ENCODE results near the gene FLAD1.

The FLAD1 gene

DNA sequence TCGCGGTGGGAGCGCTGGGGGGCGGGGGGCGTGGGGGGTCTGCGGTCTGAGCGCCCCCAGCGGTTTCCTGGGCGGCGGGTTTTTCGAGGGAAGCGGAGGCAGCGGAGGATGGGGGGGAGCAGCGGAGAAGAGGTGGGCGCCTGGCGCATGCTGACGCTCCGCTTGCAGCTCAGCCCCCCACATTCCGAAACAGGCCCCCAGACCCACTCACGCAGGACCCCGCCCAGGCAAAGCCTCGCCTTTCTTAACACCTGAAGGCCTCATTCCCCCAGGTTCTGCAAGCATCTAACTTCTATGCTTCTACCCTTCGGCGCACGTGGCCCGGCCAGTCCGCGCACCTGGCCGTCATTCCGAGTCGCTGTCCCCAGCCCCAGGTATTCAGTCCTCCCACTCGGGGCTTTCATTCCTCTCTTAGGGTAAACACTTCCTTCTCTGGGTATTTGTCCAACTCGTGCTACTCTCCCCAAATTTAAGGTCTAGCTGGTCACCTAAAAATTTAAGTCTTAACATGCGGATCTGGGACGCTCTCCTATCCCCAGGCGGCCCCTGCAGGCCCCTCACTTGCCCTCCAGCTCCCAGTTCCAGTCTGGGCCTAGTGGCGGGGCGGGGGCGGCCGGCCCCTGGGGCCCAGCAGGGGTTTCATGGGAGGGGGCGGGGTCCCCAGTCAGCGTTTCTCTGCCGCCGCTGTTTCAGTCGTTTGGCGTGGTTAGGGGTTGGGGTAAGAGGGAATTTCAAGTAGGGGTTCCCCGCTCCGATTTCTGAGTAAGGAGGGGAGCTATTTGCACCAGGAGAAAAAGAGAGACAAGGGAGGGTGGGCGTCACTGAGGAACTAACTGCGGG lies 16.6 kb downstream of the FLAD1 start:
- Histone ChIP-seq H3K36me3 (ENCODE audit: insufficient read depth, low read length) (no peaks in the 10 kb centered on the region), H2AFZ (ENCODE audit: low read length) (peak overlapping the region; percentile 34), H3K27me3 (ENCODE audit: insufficient read depth, low read length, poor library complexity, severe bottlenecking) (no peaks in the 10 kb centered on the region), H3K9ac (ENCODE audit: low read depth, low read length, poor library complexity, severe bottlenecking) (peak overlapping the region; percentile 81), H3K4me2 (ENCODE audit: low read depth, low read length, poor library complexity, severe bottlenecking) (peak overlapping the region; percentile 92), H3K4me3 (ENCODE audit: low read length, poor library complexity, severe bottlenecking) (peak overlapping the region; percentile 81), H3K9me2 (replicated peaks; ENCODE audit: low read depth, low read length) (no peaks in the 10 kb centered on the region), H3K79me2 (ENCODE audit: insufficient read depth, low read length) (no peaks in the 10 kb centered on the region), H4K20me1 (ENCODE audit: insufficient read depth, low read length, poor library complexity, severe bottlenecking) (no peaks in the 10 kb centered on the region), H3F3A (ENCODE audit: low read depth) (peaks cover 21% of the 10 kb centered on the region), H3K4me1 (ENCODE audit: insufficient read depth, low read length, poor library complexity, severe bottlenecking) (peaks cover 32% of the 10 kb centered on the region), H3K9me3 (ENCODE audit: insufficient read depth, low read depth, low read length) (no peaks in the 10 kb centered on the region)
- TF ChIP-seq EZH2phosphoT487 (IDR thresholded peaks at IDR 0.05; ENCODE audit: borderline replicate concordance) = no peak
- TF ChIP-seq, protein P1, sequence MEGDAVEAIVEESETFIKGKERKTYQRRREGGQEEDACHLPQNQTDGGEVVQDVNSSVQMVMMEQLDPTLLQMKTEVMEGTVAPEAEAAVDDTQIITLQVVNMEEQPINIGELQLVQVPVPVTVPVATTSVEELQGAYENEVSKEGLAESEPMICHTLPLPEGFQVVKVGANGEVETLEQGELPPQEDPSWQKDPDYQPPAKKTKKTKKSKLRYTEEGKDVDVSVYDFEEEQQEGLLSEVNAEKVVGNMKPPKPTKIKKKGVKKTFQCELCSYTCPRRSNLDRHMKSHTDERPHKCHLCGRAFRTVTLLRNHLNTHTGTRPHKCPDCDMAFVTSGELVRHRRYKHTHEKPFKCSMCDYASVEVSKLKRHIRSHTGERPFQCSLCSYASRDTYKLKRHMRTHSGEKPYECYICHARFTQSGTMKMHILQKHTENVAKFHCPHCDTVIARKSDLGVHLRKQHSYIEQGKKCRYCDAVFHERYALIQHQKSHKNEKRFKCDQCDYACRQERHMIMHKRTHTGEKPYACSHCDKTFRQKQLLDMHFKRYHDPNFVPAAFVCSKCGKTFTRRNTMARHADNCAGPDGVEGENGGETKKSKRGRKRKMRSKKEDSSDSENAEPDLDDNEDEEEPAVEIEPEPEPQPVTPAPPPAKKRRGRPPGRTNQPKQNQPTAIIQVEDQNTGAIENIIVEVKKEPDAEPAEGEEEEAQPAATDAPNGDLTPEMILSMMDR (conservative IDR thresholded peaks at IDR 0.05; ENCODE audit: low read length) = no peak

DNA sequence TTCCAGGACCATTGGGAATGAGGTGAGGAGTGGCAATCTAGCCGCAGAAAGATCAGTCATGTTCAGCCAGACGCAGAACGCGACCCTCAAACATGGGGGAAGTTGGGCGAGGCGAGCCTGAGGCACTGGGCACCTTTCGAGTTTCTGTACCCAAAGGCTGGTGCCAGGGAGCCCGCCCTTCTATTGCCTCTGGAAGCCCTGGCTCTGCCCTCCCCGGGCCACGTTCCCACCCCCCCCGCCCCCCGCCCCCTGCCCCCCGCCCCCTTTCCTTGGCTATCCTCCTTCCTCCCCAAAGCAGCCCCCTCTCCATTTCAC lies 17.2 kb downstream of the FLAD1 start:
- H3K36me3 ChIP-seq (ENCODE audit: insufficient read depth, low read length) = no peaks in the 10 kb centered on the region
- no peak overlapping the region for H2AFZ ChIP-seq (ENCODE audit: low read length)
- H3F3A ChIP-seq (ENCODE audit: low read depth) = peaks cover 21% of the 10 kb centered on the region
- H3K9me3 ChIP-seq (ENCODE audit: insufficient read depth, low read depth, low read length) = no peaks in the 10 kb centered on the region
- no peaks in the 10 kb centered on the region for H3K9me2 ChIP-seq (replicated peaks; ENCODE audit: low read depth, low read length)
- TF ChIP-seq, protein P1 (conservative IDR thresholded peaks at IDR 0.05; ENCODE audit: low read length) = no peak
- TF ChIP-seq EZH2phosphoT487 (IDR thresholded peaks at IDR 0.05; ENCODE audit: borderline replicate concordance) = no peak
- H3K4me2 ChIP-seq (ENCODE audit: low read depth, low read length, poor library complexity, severe bottlenecking) = peak overlapping the region; percentile 92
- H3K4me1 ChIP-seq (ENCODE audit: insufficient read depth, low read length, poor library complexity, severe bottlenecking) = peaks cover 35% of the 10 kb centered on the region
- no peaks in the 10 kb centered on the region for H4K20me1 ChIP-seq (ENCODE audit: insufficient read depth, low read length, poor library complexity, severe bottlenecking)
- H3K4me3 ChIP-seq (ENCODE audit: low read length, poor library complexity, severe bottlenecking) = peak overlapping the region; percentile 81
- H3K9ac ChIP-seq (ENCODE audit: low read depth, low read length, poor library complexity, severe bottlenecking) = peak overlapping the region; percentile 81
- no peaks in the 10 kb centered on the region for H3K27me3 ChIP-seq (ENCODE audit: insufficient read depth, low read length, poor library complexity, severe bottlenecking)
- H3K79me2 ChIP-seq (ENCODE audit: insufficient read depth, low read length) = no peaks in the 10 kb centered on the region

DNA sequence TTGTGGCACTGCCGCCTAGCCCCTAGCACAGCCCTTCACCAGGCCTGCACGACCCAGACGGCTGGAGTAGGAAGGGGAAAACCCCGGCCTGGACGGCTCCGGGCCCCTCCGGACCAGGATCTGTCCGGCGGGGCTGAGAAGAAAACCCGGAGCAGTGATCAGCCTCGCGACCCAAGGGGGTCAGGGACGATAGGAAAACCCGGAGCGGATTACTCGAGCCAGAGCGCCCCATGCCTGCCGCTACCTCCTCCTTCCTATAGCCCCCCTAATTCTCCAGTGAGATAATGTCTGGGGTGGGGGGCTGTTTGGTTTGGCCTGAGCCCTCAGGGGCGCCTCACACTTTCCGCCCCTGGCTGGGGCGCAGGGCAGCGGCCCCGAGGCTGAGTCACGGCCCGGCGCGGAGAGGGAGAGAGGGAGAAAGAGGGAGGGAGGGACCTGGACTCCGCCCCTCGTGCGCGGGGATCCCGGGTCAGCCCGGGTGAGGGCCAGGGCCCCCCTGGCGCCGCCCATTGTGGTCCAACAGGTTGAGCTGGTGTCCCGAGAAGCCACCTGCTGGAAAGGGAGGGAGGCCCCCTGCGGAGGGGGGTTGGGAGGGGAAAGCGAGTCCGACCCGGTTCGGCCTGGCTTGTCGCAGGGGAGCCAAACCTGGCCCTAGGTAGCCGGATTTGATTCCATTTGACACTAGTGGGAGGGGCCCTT lies 17.7 kb downstream of the FLAD1 start:
- Histone ChIP-seq H3K4me2 (ENCODE audit: low read depth, low read length, poor library complexity, severe bottlenecking) (peak overlapping the region; percentile 92), H3F3A (ENCODE audit: low read depth) (peaks cover 19% of the 10 kb centered on the region), H4K20me1 (ENCODE audit: insufficient read depth, low read length, poor library complexity, severe bottlenecking) (no peaks in the 10 kb centered on the region), H3K79me2 (ENCODE audit: insufficient read depth, low read length) (no peaks in the 10 kb centered on the region), H3K9ac (ENCODE audit: low read depth, low read length, poor library complexity, severe bottlenecking) (peak overlapping the region; percentile 81), H3K9me2 (replicated peaks; ENCODE audit: low read depth, low read length) (no peaks in the 10 kb centered on the region), H2AFZ (ENCODE audit: low read length) (peak overlapping the region; percentile 80), H3K27me3 (ENCODE audit: insufficient read depth, low read length, poor library complexity, severe bottlenecking) (no peaks in the 10 kb centered on the region), H3K4me3 (ENCODE audit: low read length, poor library complexity, severe bottlenecking) (peak overlapping the region; percentile 76), H3K9me3 (ENCODE audit: insufficient read depth, low read depth, low read length) (no peaks in the 10 kb centered on the region), H3K36me3 (ENCODE audit: insufficient read depth, low read length) (no peaks in the 10 kb centered on the region), H3K4me1 (ENCODE audit: insufficient read depth, low read length, poor library complexity, severe bottlenecking) (peaks cover 40% of the 10 kb centered on the region)
- TF ChIP-seq, protein P1 (conservative IDR thresholded peaks at IDR 0.05; ENCODE audit: low read length) = no peak
- TF ChIP-seq EZH2phosphoT487 (IDR thresholded peaks at IDR 0.05; ENCODE audit: borderline replicate concordance) = no peak
